B cell (primary cell): ENCODE measurements around the gene ARL6IP4. TPM values are rescaled to one million over a fixed set of nuclear protein-coding genes. Genes with fewer than 3 reads are reported as not detected.

Experiments used
- ATAC-seq: fragments of 200-7000 bp; cut with Tn5 transposase; one replicate; pipeline ENCODE4 v1.10.0; 2021; ENCODE audit warnings: low read depth, mild to moderate bottlenecking, moderate number of reproducible peaks, moderate library complexity
- CTCF ChIA-PET: fragments of 350-600 bp; sonication (Branson Sonifier 250); formaldehyde crosslinking; loops from one replicate; lab custom pipeline; 2021; ENCODE audit warnings: antibody characterized with exemption, inconsistent platforms; lab: Charles Lee
- POLR2A ChIA-PET: fragments of 350-600 bp; sonication (Branson Sonifier 250); formaldehyde crosslinking; loops from one replicate; lab custom pipeline; 2021; ENCODE audit warnings: antibody characterized with exemption; lab: Charles Lee
- DNase-seq: peaks from one replicate; pipeline ENCODE4 v3.0.0; 2013
- H2AFZ ChIP-seq: 2 replicates; pipeline ENCODE4 v1.6.1; 2012; ENCODE audit warnings: mild to moderate bottlenecking, low read depth, low read length; ENCODE audit not compliant: insufficient read depth, poor library complexity, severe bottlenecking
- H3K27ac ChIP-seq, 2 donors: 1 replicate in 1 of 2; 2 replicates in 1 of 2; pipeline ENCODE4 v1.5.1; 2012 to 2013; ENCODE audit warnings: low read length in 2 of 2, mild to moderate bottlenecking in 2 of 2, moderate library complexity in 1 of 2
- H3K27me3 ChIP-seq, 4 experiments: fragments of 200-600 bp in 1 of 4; sonication (generic) in 1 of 4; replicated peaks in 1 of 4; 1 replicate in 2 of 4; 2 replicates in 2 of 4; pipeline versions ENCODE4 v1.6.1 to v1.7.0; 2013 to 2016; ENCODE audit warnings: low read length in 3 of 4, mild to moderate bottlenecking in 2 of 4, mixed read lengths in 1 of 4, moderate library complexity in 1 of 4; ENCODE audit not compliant: insufficient read depth in 4 of 4, control insufficient read depth in 3 of 4; ENCODE audit errors: control extremely low read depth in 1 of 4
- H3K36me3 ChIP-seq, 2 experiments: replicated peaks in 1 of 2; 1 replicate in 1 of 2; 2 replicates in 1 of 2; pipeline versions ENCODE4 v1.6.1 to v1.7.1; 2013; ENCODE audit warnings: low read length in 1 of 2; ENCODE audit not compliant: insufficient read depth in 2 of 2, control insufficient read depth in 1 of 2; ENCODE audit errors: control extremely low read depth in 1 of 2, extremely low read depth in 1 of 2
- H3K4me1 ChIP-seq, 2 donors: fragments of 200-600 bp in 1 of 2; sonication (generic) in 1 of 2; 1 replicate in 1 of 2; 2 replicates in 1 of 2; pipeline versions ENCODE4 v1.5.1 to v1.6.1; 2013 to 2017; ENCODE audit warnings: low read length in 2 of 2; ENCODE audit not compliant: control insufficient read depth in 2 of 2, insufficient read depth in 2 of 2
- H3K4me2 ChIP-seq: replicated peaks from 2 replicates; pipeline ENCODE3; 2012; ENCODE audit warnings: mild to moderate bottlenecking, low read depth, low read length; ENCODE audit not compliant: poor library complexity, severe bottlenecking
- H3K4me3 ChIP-seq, 5 experiments: fragments of 200-600 bp in 1 of 5; sonication (generic) in 1 of 5; 1 replicate in 3 of 5; 2 replicates in 2 of 5; pipeline versions ENCODE4 v1.5.1 to v1.7.0; 2011 to 2016; ENCODE audit warnings: low read length in 4 of 5, mild to moderate bottlenecking in 4 of 5, low read depth in 2 of 5, control low read depth in 1 of 5, moderate library complexity in 1 of 5; ENCODE audit not compliant: insufficient read depth in 1 of 5; ENCODE audit errors: control extremely low read depth in 1 of 5, extremely low read depth in 1 of 5
- H3K79me2 ChIP-seq: fragments of 200-600 bp; sonication (generic); one replicate; pipeline ENCODE4 v1.6.0; 2016; ENCODE audit warnings: low read length; ENCODE audit not compliant: control insufficient read depth, insufficient read depth
- H3K9ac ChIP-seq: fragments of 200-600 bp; sonication (generic); 2 replicates; pipeline ENCODE4 v1.6.1; 2017; ENCODE audit warnings: mild to moderate bottlenecking, low read length, moderate library complexity
- H3K9me3 ChIP-seq, 3 donors: one replicate each; pipeline versions ENCODE4 v1.6.1 to v1.7.1; 2013; ENCODE audit warnings: low read length in 2 of 3; ENCODE audit not compliant: control insufficient read depth in 2 of 3, insufficient read depth in 1 of 3; ENCODE audit errors: control extremely low read depth in 1 of 3
- H4K20me1 ChIP-seq: 2 replicates; pipeline ENCODE4 v1.6.0; 2012; ENCODE audit warnings: mild to moderate bottlenecking, low read length; ENCODE audit not compliant: insufficient read depth, control insufficient read depth, poor library complexity, severe bottlenecking
- H3K27ac Mint-ChIP-seq: one replicate; pipeline ENCODE4 v1.8.0; 2021; ENCODE audit warnings: mixed read lengths
- H3K27me3 Mint-ChIP-seq: one replicate; pipeline ENCODE4 v1.8.0; 2021; ENCODE audit warnings: mixed read lengths
- H3K4me1 Mint-ChIP-seq: one replicate; pipeline ENCODE4 v1.8.0; 2021; ENCODE audit warnings: mixed read lengths
- H3K4me3 Mint-ChIP-seq: one replicate; pipeline ENCODE4 v1.8.0; 2021; ENCODE audit warnings: mixed read lengths
- H3K9me3 Mint-ChIP-seq: one replicate; pipeline ENCODE4 v1.8.0; 2022; ENCODE audit warnings: mixed read lengths; ENCODE audit not compliant: insufficient read depth
- EZH2 ChIP-seq: IDR thresholded peaks from 2 replicates; pipeline ENCODE4 v1.6.1; 2012; ENCODE audit warnings: borderline replicate concordance, low read depth, mild to moderate bottlenecking, moderate library complexity, low read length; ENCODE audit not compliant: insufficient read depth, poor library complexity, severe bottlenecking
- WGBS: methylation state at CpG from one replicate; pipeline ENCODE4 v1.1.5; 2013; ENCODE audit warnings: missing lambda C conversion rate; ENCODE audit not compliant: insufficient coverage; 5-methylcytosine and 5-hydroxymethylcytosine counted together
- intact Hi-C: fragments of 100-400 bp; cut with micrococcal nuclease; formaldehyde crosslinking; loops from one replicate; pipeline ENCODE4 v1.10.0; 2022
- polyA plus RNA-seq: library from polyadenylated mRNA; depleted of rRNA; stranded (reverse); fragments of >200 nt; gene quantifications from 2 replicates; pipeline ENCODE4 v1.2.3, GENCODE V29; 2012
- total RNA-seq, 2 donors: library from RNA; stranded (reverse); fragments of 120-200 nt in 1 of 2; gene quantifications; 1 replicate in 1 of 2; 2 replicates in 1 of 2; pipeline versions ENCODE4 v1.2.3 to v1.2.4, GENCODE V29; 2013 to 2022
- TF ChIP-seq, protein P1 (sequence below): fragments of 200-600 bp; IDR thresholded peaks from one replicate; pipeline ENCODE4 v1.8.0; 2022; ENCODE audit warnings: antibody characterized with exemption, mild to moderate bottlenecking

Gene ARL6IP4
- total and polyA plus RNA-seq, 2 donors (not counting 1 experiment from before 2014, with no cell fraction given), result 165 to 274 TPM

DNA sequence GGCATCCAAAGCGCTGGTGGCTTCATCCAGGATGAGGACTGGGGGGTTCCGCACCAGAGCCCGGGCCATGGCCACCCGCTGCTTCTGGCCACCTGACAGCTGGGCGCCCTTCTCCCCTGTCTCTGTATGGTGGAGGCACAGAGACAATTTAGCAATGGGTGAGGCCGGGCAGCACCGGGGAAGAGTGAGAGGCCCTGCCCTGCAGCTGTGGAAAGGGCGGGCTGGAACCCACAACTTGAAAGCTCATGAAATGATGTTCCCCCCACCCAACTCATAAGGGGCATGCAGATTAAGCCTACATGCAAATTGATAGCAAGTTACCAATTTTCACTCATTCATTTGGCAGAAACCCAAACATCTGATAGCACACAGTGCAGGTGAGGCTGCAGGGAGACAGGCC lies 48.3 kb upstream of the ARL6IP4 start:
- H3K4me2 ChIP-seq, result no peak overlapping the region
- no peak overlapping the region for H2AFZ ChIP-seq
- TF ChIP-seq EZH2, result no peak
- TF ChIP-seq, protein P1, sequence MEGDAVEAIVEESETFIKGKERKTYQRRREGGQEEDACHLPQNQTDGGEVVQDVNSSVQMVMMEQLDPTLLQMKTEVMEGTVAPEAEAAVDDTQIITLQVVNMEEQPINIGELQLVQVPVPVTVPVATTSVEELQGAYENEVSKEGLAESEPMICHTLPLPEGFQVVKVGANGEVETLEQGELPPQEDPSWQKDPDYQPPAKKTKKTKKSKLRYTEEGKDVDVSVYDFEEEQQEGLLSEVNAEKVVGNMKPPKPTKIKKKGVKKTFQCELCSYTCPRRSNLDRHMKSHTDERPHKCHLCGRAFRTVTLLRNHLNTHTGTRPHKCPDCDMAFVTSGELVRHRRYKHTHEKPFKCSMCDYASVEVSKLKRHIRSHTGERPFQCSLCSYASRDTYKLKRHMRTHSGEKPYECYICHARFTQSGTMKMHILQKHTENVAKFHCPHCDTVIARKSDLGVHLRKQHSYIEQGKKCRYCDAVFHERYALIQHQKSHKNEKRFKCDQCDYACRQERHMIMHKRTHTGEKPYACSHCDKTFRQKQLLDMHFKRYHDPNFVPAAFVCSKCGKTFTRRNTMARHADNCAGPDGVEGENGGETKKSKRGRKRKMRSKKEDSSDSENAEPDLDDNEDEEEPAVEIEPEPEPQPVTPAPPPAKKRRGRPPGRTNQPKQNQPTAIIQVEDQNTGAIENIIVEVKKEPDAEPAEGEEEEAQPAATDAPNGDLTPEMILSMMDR, result no peak
- DNase-seq (no peak), ATAC-seq (no peak)
- no peaks in the 10 kb centered on the region for H4K20me1 ChIP-seq
- H3K4me3 ChIP-seq, result no peak overlapping the region
- H3K9me3 ChIP-seq, result peaks cover 0 to 5% (median 0%) of the 10 kb centered on the region in 3 donors
- H3K79me2 ChIP-seq, result no peaks in the 10 kb centered on the region
- H3K9me3 Mint-ChIP-seq, result no peaks in the 10 kb centered on the region
- 90% methylated on average over 5 of the region's 8 CpGs for WGBS
- H3K4me3 Mint-ChIP-seq, result no peak overlapping the region
- no peak overlapping the region for H3K27ac ChIP-seq
- H3K9ac ChIP-seq, result no peak overlapping the region
- H3K36me3 ChIP-seq, result no peaks in the 10 kb centered on the region
- no peaks in the 10 kb centered on the region for H3K27me3 Mint-ChIP-seq
- intact Hi-C loops, result no loop called here
- H3K27ac Mint-ChIP-seq, result no peak overlapping the region
- peaks cover 17 to 38% of the 10 kb centered on the region in 2 donors for H3K4me1 ChIP-seq
- ChIA-PET POLR2A (no interaction called here), CTCF (interaction anchor here (1.7 kb wide), 1 partner anchor 52 kb away, joined by 9 read pairs; no protein-coding TSS in a partner anchor)
- peaks cover 19% of the 10 kb centered on the region for H3K4me1 Mint-ChIP-seq
- H3K27me3 ChIP-seq, result no peaks in the 10 kb centered on the region

DNA sequence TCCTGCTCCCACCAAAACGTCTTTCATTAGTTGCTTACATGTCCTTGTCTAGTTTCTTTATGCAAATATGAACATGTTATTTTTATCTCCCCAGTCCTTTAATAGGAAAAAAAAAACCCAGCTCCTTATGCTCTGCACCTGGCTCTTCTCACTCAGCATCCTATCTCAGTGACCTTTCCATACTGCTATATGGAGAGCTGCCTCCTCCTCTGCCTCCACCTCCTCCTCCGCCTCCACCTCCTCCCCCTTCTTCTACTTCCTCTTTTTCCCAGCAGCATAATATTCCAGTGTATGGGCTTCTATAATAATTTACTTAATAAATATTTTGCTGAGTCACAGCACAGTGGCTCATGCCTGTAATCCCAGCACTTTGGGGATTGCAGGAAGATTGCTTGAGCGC lies 45.8 kb upstream of the ARL6IP4 start:
- H4K20me1 ChIP-seq, result no peaks in the 10 kb centered on the region
- H3K27ac ChIP-seq, result no peak overlapping the region
- TF ChIP-seq, protein P1, result no peak
- no peak for TF ChIP-seq EZH2
- no peak overlapping the region for H2AFZ ChIP-seq
- no peaks in the 10 kb centered on the region for H3K27me3 ChIP-seq
- Mint-ChIP-seq H3K9me3 (no peaks in the 10 kb centered on the region), H3K4me1 (peaks cover 10% of the 10 kb centered on the region), H3K27me3 (no peaks in the 10 kb centered on the region), H3K4me3 (no peak overlapping the region), H3K27ac (no peak overlapping the region)
- H3K4me3 ChIP-seq, result no peak overlapping the region
- no peaks in the 10 kb centered on the region for H3K36me3 ChIP-seq
- intact Hi-C loops, result no loop called here
- no peaks in the 10 kb centered on the region for H3K79me2 ChIP-seq
- POLR2A ChIA-PET, result interaction anchor here (0.7 kb wide), 1 partner anchor 58 kb away, joined by 3 read pairs; no protein-coding TSS in a partner anchor
- no peak overlapping the region for H3K4me2 ChIP-seq
- peaks cover 0 to 5% (median 0%) of the 10 kb centered on the region in 3 donors for H3K9me3 ChIP-seq
- CTCF ChIA-PET, result no interaction called here
- ATAC-seq, result no peak
- H3K4me1 ChIP-seq, result peaks cover 7 to 23% of the 10 kb centered on the region in 2 donors
- no peak for DNase-seq
- no peak overlapping the region for H3K9ac ChIP-seq
- WGBS, result 80% methylated on average over 1 of the region's 3 CpGs
